ENCODE data around the gene DCAF17. TPM values are rescaled to one million over a fixed set of nuclear protein-coding genes. Genes with fewer than 3 reads are reported as not detected.

DCAF17 gene
- total and polyA plus RNA-seq, 3 experiments from 2014 or later: 11.6 to 19.8 (median 19.3) TPM

DNA sequence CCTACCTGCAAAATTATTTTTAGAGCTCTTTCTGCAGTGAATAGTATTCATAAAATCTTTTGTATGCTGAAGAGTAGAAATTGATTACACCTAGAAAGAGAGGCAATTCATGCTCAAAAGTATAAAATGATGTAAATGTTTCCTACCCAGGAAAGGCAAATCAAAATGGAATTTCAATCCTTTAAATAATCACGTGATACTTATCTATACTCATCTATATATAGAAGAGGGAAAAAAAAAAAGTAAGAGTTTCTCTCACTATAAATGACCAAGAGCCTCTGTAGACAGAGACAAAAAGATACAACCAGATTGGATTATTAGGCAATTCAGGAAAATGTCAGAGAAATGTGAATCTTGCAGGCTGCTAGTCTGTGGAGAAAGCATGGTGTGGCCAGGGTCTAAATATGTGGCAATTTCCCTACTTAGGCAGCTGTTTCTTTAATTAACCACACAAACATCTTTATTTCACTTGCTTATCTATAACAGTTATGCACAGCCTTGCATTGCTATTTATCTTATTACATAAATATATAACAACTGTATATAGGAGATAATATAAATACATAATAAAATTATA is 39.8 kb upstream of the DCAF17 start:
- Mint-ChIP-seq H3K9me3 (peaks cover 0 to 2% (median 0%) of the 10 kb centered on the region in 5 donors), H3K4me1 (peaks cover 4 to 13% (median 8%) of the 10 kb centered on the region in 3 donors), H3K27me3 (no peaks in the 10 kb centered on the region), H3K4me3 (no peak overlapping the region), H3K27ac (no peak overlapping the region), H3K36me3 (peaks cover 8 to 12% (median 10%) of the 10 kb centered on the region in 3 donors)
- no peaks in the 10 kb centered on the region for H3K27me3 ChIP-seq (ENCODE audit: insufficient read depth, low read length, poor library complexity, severe bottlenecking)
- no peak for DNase-seq
- no peak overlapping the region for H3K4me3 ChIP-seq (ENCODE audit: low read length)
- POLR2A ChIA-PET: no interaction called here
- no peak overlapping the region for H3K27ac ChIP-seq (ENCODE audit: low read depth, low read length)
- CTCF ChIA-PET: no interaction called here
- no peaks in the 10 kb centered on the region for H3K9me3 ChIP-seq (ENCODE audit: low read length)
- no peaks in the 10 kb centered on the region for H3K36me3 ChIP-seq (ENCODE audit: insufficient read depth, low read length)
- H3K4me1 ChIP-seq (ENCODE audit: insufficient read depth, low read length): no peaks in the 10 kb centered on the region

DNA sequence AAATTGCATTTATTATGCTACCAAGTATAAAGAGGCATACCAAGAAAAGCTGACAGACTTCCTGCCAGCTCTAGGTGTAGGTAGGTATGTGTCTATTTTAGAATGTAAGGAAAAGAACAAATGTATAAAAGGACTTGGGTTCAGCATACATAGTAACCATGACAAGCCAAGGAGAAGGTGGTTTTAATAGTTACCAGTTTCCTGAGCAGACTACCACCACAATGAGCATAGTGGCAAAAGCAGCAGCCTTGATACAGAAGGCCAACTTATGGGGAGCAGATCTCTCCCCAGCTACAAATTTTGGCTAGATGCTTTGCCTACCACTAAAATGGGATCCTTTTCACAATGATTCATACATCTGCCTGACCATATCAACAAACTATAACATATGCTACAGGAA is 34.7 kb upstream of the DCAF17 start:
- Mint-ChIP-seq H3K4me1 (peaks cover 5 to 13% (median 7%) of the 10 kb centered on the region in 3 donors), H3K27me3 (no peaks in the 10 kb centered on the region), H3K4me3 (no peak overlapping the region), H3K36me3 (peaks cover 2 to 10% (median 4%) of the 10 kb centered on the region in 3 donors), H3K9me3 (peaks cover 2 to 9% (median 5%) of the 10 kb centered on the region in 5 donors), H3K27ac (peak overlapping the region in 1 of 8 donors; percentile 9)
- Histone ChIP-seq H3K9me3 (ENCODE audit: low read length) (no peaks in the 10 kb centered on the region), H3K4me1 (ENCODE audit: insufficient read depth, low read length) (no peaks in the 10 kb centered on the region), H3K4me3 (ENCODE audit: low read length) (no peak overlapping the region), H3K27ac (ENCODE audit: low read depth, low read length) (no peak overlapping the region), H3K36me3 (ENCODE audit: insufficient read depth, low read length) (no peaks in the 10 kb centered on the region), H3K27me3 (ENCODE audit: insufficient read depth, low read length, poor library complexity, severe bottlenecking) (no peaks in the 10 kb centered on the region)
- no peak for DNase-seq
- POLR2A ChIA-PET: no interaction called here
- CTCF ChIA-PET: no interaction called here

DNA sequence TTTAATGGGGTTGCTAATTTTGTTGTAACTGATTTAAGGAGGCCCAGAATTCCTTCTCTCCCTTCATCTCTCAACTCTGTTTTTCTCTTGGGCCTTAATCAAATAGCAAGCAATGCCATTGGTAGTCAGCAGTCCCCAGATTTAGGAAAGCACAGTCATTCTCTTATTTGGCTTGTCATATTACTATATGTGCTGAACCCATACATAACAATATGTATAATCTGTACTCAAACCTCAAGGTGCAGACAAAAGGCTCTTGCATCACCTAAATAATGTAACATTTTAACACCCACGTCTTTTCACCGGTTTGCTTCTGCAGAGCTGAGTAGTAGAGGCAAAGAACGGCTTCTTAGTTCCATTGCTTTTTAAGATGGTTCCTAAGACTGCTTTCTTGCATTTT is 33.6 kb upstream of the DCAF17 start:
- no peaks in the 10 kb centered on the region for H3K27me3 Mint-ChIP-seq
- Histone ChIP-seq H3K9me3 (ENCODE audit: low read length) (no peaks in the 10 kb centered on the region), H3K27me3 (ENCODE audit: insufficient read depth, low read length, poor library complexity, severe bottlenecking) (no peaks in the 10 kb centered on the region), H3K36me3 (ENCODE audit: insufficient read depth, low read length) (no peaks in the 10 kb centered on the region), H3K4me3 (ENCODE audit: low read length) (no peak overlapping the region), H3K27ac (ENCODE audit: low read depth, low read length) (no peak overlapping the region), H3K4me1 (ENCODE audit: insufficient read depth, low read length) (no peaks in the 10 kb centered on the region)
- H3K9me3 Mint-ChIP-seq: peaks cover 2 to 9% (median 5%) of the 10 kb centered on the region in 5 donors
- H3K4me3 Mint-ChIP-seq: no peak overlapping the region
- CTCF ChIA-PET: no interaction called here
- POLR2A ChIA-PET: no interaction called here
- peaks cover 8 to 21% (median 12%) of the 10 kb centered on the region in 3 donors for H3K4me1 Mint-ChIP-seq
- peak overlapping the region in 1 of 8 donors; percentile 8 for H3K27ac Mint-ChIP-seq
- no peak for DNase-seq
- H3K36me3 Mint-ChIP-seq: peaks cover 4 to 10% (median 4%) of the 10 kb centered on the region in 3 donors

DNA sequence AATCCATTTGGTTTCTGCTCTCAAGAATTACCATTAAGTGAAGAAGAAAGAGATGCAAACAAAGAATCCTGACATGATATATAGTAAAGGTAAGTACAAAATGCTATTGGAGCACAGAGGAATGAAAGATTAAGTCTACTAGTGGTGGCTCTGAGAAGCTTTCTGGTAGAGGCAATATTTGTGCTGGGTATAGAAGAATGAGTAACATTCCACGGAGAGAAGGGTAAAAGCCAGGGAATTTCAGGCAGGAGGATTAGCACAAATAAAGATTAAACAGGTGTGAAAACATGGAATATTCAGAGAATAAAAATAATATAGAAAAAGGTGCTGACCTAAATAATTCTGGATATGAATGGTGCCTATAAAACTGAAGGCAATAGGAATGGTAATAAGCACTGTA is 32.1 kb upstream of the DCAF17 start:
- POLR2A ChIA-PET: no interaction called here
- Mint-ChIP-seq H3K9me3 (peaks cover 2 to 9% (median 5%) of the 10 kb centered on the region in 5 donors), H3K4me1 (peaks cover 17 to 32% (median 20%) of the 10 kb centered on the region in 3 donors), H3K36me3 (peaks cover 4 to 10% (median 4%) of the 10 kb centered on the region in 3 donors), H3K27ac (no peak overlapping the region), H3K27me3 (no peaks in the 10 kb centered on the region), H3K4me3 (no peak overlapping the region)
- no peak for DNase-seq
- Histone ChIP-seq H3K36me3 (ENCODE audit: insufficient read depth, low read length) (no peaks in the 10 kb centered on the region), H3K9me3 (ENCODE audit: low read length) (no peaks in the 10 kb centered on the region), H3K27ac (ENCODE audit: low read depth, low read length) (no peak overlapping the region), H3K27me3 (ENCODE audit: insufficient read depth, low read length, poor library complexity, severe bottlenecking) (no peaks in the 10 kb centered on the region), H3K4me1 (ENCODE audit: insufficient read depth, low read length) (no peaks in the 10 kb centered on the region), H3K4me3 (ENCODE audit: low read length) (no peak overlapping the region)
- CTCF ChIA-PET: no interaction called here

DNA sequence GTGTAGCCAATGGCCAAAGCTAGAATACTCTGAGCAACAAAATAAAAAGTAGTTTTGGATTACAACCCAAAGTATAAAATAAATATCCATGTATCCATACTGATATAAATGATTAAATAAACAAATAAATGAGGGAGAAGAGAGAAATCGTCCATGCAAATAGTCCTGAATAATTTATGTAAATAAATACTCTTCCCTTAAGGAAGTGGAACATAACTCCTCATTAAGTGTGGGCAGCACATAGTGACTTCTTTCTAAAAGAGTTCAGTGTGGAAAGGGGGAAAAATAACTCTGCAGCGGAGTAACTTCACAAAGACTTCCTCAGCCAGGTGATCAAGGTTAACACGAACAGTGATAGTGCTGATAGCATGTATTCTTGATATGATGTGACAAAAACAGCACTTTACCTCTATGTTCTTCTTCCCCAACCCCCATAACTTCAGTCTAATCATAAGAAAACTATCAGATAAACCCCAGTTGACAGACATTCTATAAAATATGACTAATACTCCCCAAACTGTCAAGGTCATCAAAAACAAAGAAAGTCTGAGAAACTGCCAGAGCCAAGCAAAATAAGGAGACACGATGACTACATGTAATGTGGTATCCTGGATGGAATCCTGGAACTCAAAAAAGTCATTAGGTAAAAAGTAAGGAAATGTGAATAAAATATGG is 31.0 kb upstream of the DCAF17 start:
- H3K36me3 Mint-ChIP-seq: peaks cover 3 to 10% (median 4%) of the 10 kb centered on the region in 3 donors
- no peaks in the 10 kb centered on the region for H3K4me1 ChIP-seq (ENCODE audit: insufficient read depth, low read length)
- no peak for DNase-seq
- no peak overlapping the region for H3K27ac ChIP-seq (ENCODE audit: low read depth, low read length)
- ChIA-PET POLR2A (no interaction called here), CTCF (no interaction called here)
- no peaks in the 10 kb centered on the region for H3K27me3 ChIP-seq (ENCODE audit: insufficient read depth, low read length, poor library complexity, severe bottlenecking)
- peaks cover 2 to 9% (median 4%) of the 10 kb centered on the region in 5 donors for H3K9me3 Mint-ChIP-seq
- peaks cover 28 to 43% (median 30%) of the 10 kb centered on the region in 3 donors for H3K4me1 Mint-ChIP-seq
- H3K27me3 Mint-ChIP-seq: no peaks in the 10 kb centered on the region
- peak overlapping the region in 1 of 8 donors; percentile 60 for H3K27ac Mint-ChIP-seq
- no peaks in the 10 kb centered on the region for H3K9me3 ChIP-seq (ENCODE audit: low read length)
- H3K4me3 ChIP-seq (ENCODE audit: low read length): no peak overlapping the region
- H3K4me3 Mint-ChIP-seq: no peak overlapping the region
- H3K36me3 ChIP-seq (ENCODE audit: insufficient read depth, low read length): no peaks in the 10 kb centered on the region

DNA sequence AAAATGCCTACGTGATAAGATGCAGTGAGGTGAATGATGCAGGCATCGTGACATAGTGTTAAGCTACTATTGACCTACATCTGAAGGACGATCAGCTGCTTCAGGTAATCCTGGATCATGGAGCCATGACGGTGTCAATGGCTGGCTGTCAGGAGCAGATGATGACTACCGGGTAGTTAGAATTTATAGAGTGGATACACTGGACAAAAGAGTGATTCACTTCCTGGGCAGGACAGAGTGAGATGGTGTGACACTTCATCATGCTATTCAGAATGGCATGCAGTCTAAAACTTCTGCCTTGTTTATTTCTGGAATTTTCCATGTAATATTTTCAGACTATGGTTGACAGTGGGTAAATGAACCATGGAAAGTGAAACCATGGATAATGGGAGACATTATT is 29.8 kb upstream of the DCAF17 start:
- POLR2A ChIA-PET: no interaction called here
- H3K4me1 Mint-ChIP-seq: peaks cover 23 to 39% (median 24%) of the 10 kb centered on the region in 3 donors
- no peaks in the 10 kb centered on the region for H3K27me3 ChIP-seq (ENCODE audit: insufficient read depth, low read length, poor library complexity, severe bottlenecking)
- no peaks in the 10 kb centered on the region for H3K4me1 ChIP-seq (ENCODE audit: insufficient read depth, low read length)
- H3K36me3 ChIP-seq (ENCODE audit: insufficient read depth, low read length): no peaks in the 10 kb centered on the region
- no peak overlapping the region for H3K4me3 Mint-ChIP-seq
- H3K27ac Mint-ChIP-seq: no peak overlapping the region
- H3K27ac ChIP-seq (ENCODE audit: low read depth, low read length): no peak overlapping the region
- no peaks in the 10 kb centered on the region for H3K27me3 Mint-ChIP-seq
- no peak for DNase-seq
- H3K36me3 Mint-ChIP-seq: peaks cover 3 to 10% (median 4%) of the 10 kb centered on the region in 3 donors
- H3K9me3 Mint-ChIP-seq: peaks cover 2 to 9% (median 4%) of the 10 kb centered on the region in 5 donors
- CTCF ChIA-PET: no interaction called here
- no peak overlapping the region for H3K4me3 ChIP-seq (ENCODE audit: low read length)
- H3K9me3 ChIP-seq (ENCODE audit: low read length): no peaks in the 10 kb centered on the region

DNA sequence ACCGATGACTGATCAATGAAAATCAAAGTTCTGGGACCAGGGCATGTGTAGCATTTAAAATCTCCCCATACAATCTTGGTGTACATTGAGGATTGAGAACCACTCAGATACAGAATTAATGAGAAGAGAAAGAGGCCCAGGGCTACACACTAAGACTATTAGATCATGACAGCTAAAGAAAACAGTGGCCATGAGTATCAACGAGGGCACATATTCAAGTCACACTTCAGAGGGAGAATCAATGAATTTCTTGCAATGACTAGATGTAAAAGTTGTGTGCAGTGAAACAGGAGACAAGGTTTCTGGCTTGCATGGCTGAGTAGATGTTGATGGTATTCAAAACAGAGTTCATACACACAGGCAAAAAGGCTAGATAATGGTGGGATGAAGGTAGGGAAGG is 29.3 kb upstream of the DCAF17 start:
- Histone ChIP-seq H3K27me3 (ENCODE audit: insufficient read depth, low read length, poor library complexity, severe bottlenecking) (no peaks in the 10 kb centered on the region), H3K27ac (ENCODE audit: low read depth, low read length) (no peak overlapping the region), H3K36me3 (ENCODE audit: insufficient read depth, low read length) (no peaks in the 10 kb centered on the region), H3K4me3 (ENCODE audit: low read length) (no peak overlapping the region), H3K9me3 (ENCODE audit: low read length) (no peaks in the 10 kb centered on the region), H3K4me1 (ENCODE audit: insufficient read depth, low read length) (no peaks in the 10 kb centered on the region)
- H3K4me1 Mint-ChIP-seq: peaks cover 25 to 43% (median 29%) of the 10 kb centered on the region in 3 donors
- ChIA-PET CTCF (no interaction called here), POLR2A (no interaction called here)
- peaks cover 2 to 9% (median 4%) of the 10 kb centered on the region in 5 donors for H3K9me3 Mint-ChIP-seq
- H3K4me3 Mint-ChIP-seq: no peak overlapping the region
- DNase-seq: no peak
- no peaks in the 10 kb centered on the region for H3K27me3 Mint-ChIP-seq
- peak overlapping the region in 1 of 8 donors; percentile 23 for H3K27ac Mint-ChIP-seq
- peaks cover 3 to 10% (median 4%) of the 10 kb centered on the region in 3 donors for H3K36me3 Mint-ChIP-seq

DNA sequence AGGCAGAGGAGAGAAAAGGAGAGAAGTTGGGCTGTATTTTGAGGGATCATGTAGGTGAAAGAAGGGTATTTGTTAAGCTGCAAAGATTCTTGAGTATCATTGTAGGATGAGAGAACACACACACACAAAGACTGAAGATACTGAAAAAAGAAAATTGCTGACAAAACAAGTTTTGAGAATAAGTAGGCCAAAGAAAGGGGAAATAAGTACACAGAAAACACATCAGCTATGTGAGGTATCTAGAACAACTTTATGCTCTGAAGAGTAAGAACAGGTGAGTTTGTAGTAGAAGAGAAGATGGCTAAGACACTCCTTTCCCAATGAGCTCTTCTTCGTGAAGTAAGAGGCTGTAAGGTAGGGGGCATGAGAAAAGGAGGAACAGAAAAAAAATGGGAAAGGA is 28.5 kb upstream of the DCAF17 start:
- Mint-ChIP-seq H3K4me3 (no peak overlapping the region), H3K4me1 (peaks cover 29 to 51% (median 31%) of the 10 kb centered on the region in 3 donors), H3K9me3 (peaks cover 2 to 9% (median 4%) of the 10 kb centered on the region in 5 donors), H3K36me3 (peaks cover 3 to 10% (median 4%) of the 10 kb centered on the region in 3 donors), H3K27me3 (no peaks in the 10 kb centered on the region), H3K27ac (peak overlapping the region in 4 of 8 donors; percentile 4 to 72 (median 17))
- Histone ChIP-seq H3K4me3 (ENCODE audit: low read length) (no peak overlapping the region), H3K36me3 (ENCODE audit: insufficient read depth, low read length) (no peaks in the 10 kb centered on the region), H3K27me3 (ENCODE audit: insufficient read depth, low read length, poor library complexity, severe bottlenecking) (no peaks in the 10 kb centered on the region), H3K9me3 (ENCODE audit: low read length) (no peaks in the 10 kb centered on the region), H3K4me1 (ENCODE audit: insufficient read depth, low read length) (no peaks in the 10 kb centered on the region), H3K27ac (ENCODE audit: low read depth, low read length) (no peak overlapping the region)
- CTCF ChIA-PET: no interaction called here
- no peak for DNase-seq
- POLR2A ChIA-PET: no interaction called here

Measured in CD8-positive, alpha-beta memory T cell (primary cell).